Stimulated activated CD4-positive, alpha-beta T cell treated with anti-CD3 and anti-CD28 coated beads, Interleukin-15, amount 100 ng/mL, for 1 hour (primary cell): ENCODE measurements around the gene FBXL16.

Experiments used
- DNase-seq, 2 donors: peaks; one replicate each; pipeline ENCODE4 v3.0.0-alpha.2; 2020; ENCODE audit warnings: low read depth in 1 of 2, low spot score in 1 of 2

Gene FBXL16

GRCh38 chr16:734981-735881 is 29.6 kb upstream of the FBXL16 start:
- no peak for DNase-seq

- no peak for DNase-seq
Observed at GRCh38 chr16:734208-734980, 28.8 kb upstream of the FBXL16 start.

- DNase-seq = peak in 1 of 2 donors; percentile 35
Observed at GRCh38 chr16:733382-734207, 28.0 kb upstream of the FBXL16 start.

GRCh38 chr16:732936-733335 is 27.3 kb upstream of the FBXL16 start:
- no peak for DNase-seq

- no peak for DNase-seq
Observed at GRCh38 chr16:732332-732731, 26.7 kb upstream of the FBXL16 start.

GRCh38 chr16:730666-731509 is 25.3 kb upstream of the FBXL16 start:
- no peak for DNase-seq

GRCh38 chr16:729768-730665 is 24.4 kb upstream of the FBXL16 start:
- DNase-seq = no peak

GRCh38 chr16:728890-729744 is 23.5 kb upstream of the FBXL16 start:
- DNase-seq = no peak

GRCh38 chr16:728131-728889 is 22.7 kb upstream of the FBXL16 start:
- DNase-seq = peak; percentile 28 to 37

- no peak for DNase-seq
Observed at GRCh38 chr16:727291-727977, 21.8 kb upstream of the FBXL16 start.

- peak; percentile 38 to 45 for DNase-seq
Observed at GRCh38 chr16:726438-727290, 21.1 kb upstream of the FBXL16 start, which contains the start of the genes CCDC78 and HAGHL. TSS of gene CCDC78 (minus strand) at chr16:726443. CDS start at chr16:726367, 76 bp downstream. TSS of gene HAGHL (plus strand) at chr16:727106. CDS start at chr16:727510, 404 bp downstream.

GRCh38 chr16:726188-726437 is 20.5 kb upstream of the FBXL16 start:
- DNase-seq = no peak

- no peak for DNase-seq
Observed at GRCh38 chr16:725463-726187, 20.0 kb upstream of the FBXL16 start.

GRCh38 chr16:725041-725376 is 19.4 kb upstream of the FBXL16 start:
- no peak for DNase-seq

- no peak for DNase-seq
Observed at GRCh38 chr16:724188-725040, 18.8 kb upstream of the FBXL16 start.
